Pancreas (tissue), 10 donors: ENCODE measurements around the gene IL12RB2. TPM values are rescaled to one million over a fixed set of nuclear protein-coding genes. Genes with fewer than 3 reads are reported as not detected.

ENCODE experiments used
- ATAC-seq, 4 donors: fragments of 200-7000 bp; cut with Tn5 transposase; one replicate each; pipeline versions ENCODE4 v1.8.0 to v1.9.1; 2020; ENCODE audit warnings: mild to moderate bottlenecking in 4 of 4, moderate library complexity in 4 of 4
- DNase-seq, 6 donors: peaks; one replicate each; pipeline ENCODE4 v3.0.0-alpha.2; 2020
- FAIRE-seq: peaks from 2 replicates; lab custom pipeline; 2012; peaks lifted over from hg19 to GRCh38; lab: Jason Lieb, UNC
- H3K27ac ChIP-seq, 4 donors: fragments of 200-600 bp; sonication (generic); 1 replicate in 3 of 4; 2 replicates in 1 of 4; pipeline versions ENCODE4 v1.5.0 to v1.8.0; 2020
- H3K27me3 ChIP-seq, 4 donors: fragments of 200-600 bp; one replicate each; pipeline ENCODE4 v1.8.0; 2021
- H3K36me3 ChIP-seq, 3 donors: fragments of 200-600 bp; sonication (generic) in 1 of 3; one replicate each; pipeline versions ENCODE4 v1.5.0 to v1.8.0; 2020 to 2021
- H3K4me1 ChIP-seq, 3 donors: fragments of 200-600 bp; one replicate each; pipeline ENCODE4 v1.8.0; 2021
- H3K4me3 ChIP-seq, 4 donors: fragments of 200-600 bp; sonication (generic) in 2 of 4; one replicate each; pipeline versions ENCODE4 v1.5.0 to v1.8.0; 2020 to 2021
- H3K9me3 ChIP-seq, 4 donors: fragments of 200-600 bp; one replicate each; pipeline ENCODE4 v1.8.0; 2021
- CTCF ChIP-seq, 4 donors: fragments of 200-600 bp; sonication (generic) in 3 of 4; IDR thresholded peaks; one replicate each; pipeline versions ENCODE4 v1.5.0 to v1.8.0; 2021; ENCODE audit warnings: antibody characterized with exemption in 4 of 4
- WGBS, 2 donors: extraction: QIAGEN DNeasy Blood & Tissue Kit; methylation state at CpG; one replicate each; pipeline ENCODE4 v1.1.7; 2013; 5-methylcytosine and 5-hydroxymethylcytosine counted together
- intact Hi-C, 3 donors: fragments of 100-400 bp; cut with DNase I; formaldehyde crosslinking; loops; one replicate each; pipeline versions ENCODE4 v1.11.1 to v1.14.2; 2022
- polyA plus RNA-seq, 2 donors: library from polyadenylated mRNA; stranded (reverse); fragments of 200-250 nt; gene quantifications; one replicate each; pipeline ENCODE4 v1.2.3, GENCODE V29; 2013
- total RNA-seq, 6 donors: library from RNA; stranded (reverse); fragmentation: NEBNext Ultra II Directional in 4 of 6; extraction: Animal tissue kit (Norgen Biotek cat#: 25700) in 4 of 6; gene quantifications; one replicate each; pipeline versions ENCODE4 v1.2.1 to v1.2.4, GENCODE V29; 2021 to 2023
- donor health status: healthy with polysubstance abuse.
- donor health status: DM: no; HTN: no; CAD: no; lungs with moderate emphysema.
- donor health status: DM: no; HTN: no; CAD: no.
- donor health status: control.
- donor health status: control.
- donor health status: Bipolar disorder and iron deficiency.
- donor health status: DM: yes; HTN: yes; CAD: no.
- donor health status: DM: no; HTN: no; CAD: no.
- donor health status: DM: no; HTN: no; CAD: no.
- donor health status: DM: yes; HTN: yes; CAD: no.

Gene IL12RB2
- total and polyA plus RNA-seq, 8 donors = 0.65 to 5.0 (median 2.7) TPM

- H3K4me1 ChIP-seq = no peaks in the 10 kb centered on the region
- H3K9me3 ChIP-seq = no peaks in the 10 kb centered on the region
- WGBS, 2 donors = 75 to 91% methylated on average over 9 of the region's 9 CpGs
- no peaks in the 10 kb centered on the region for H3K36me3 ChIP-seq
- intact Hi-C loops = no loop called here
- FAIRE-seq = no peak
- TF ChIP-seq CTCF (IDR thresholded peaks at IDR 0.05) = no peak
- no peak overlapping the region for H3K4me3 ChIP-seq
- ATAC-seq = no peak
- DNase-seq = no peak
- H3K27ac ChIP-seq = no peak overlapping the region
- H3K27me3 ChIP-seq = no peaks in the 10 kb centered on the region
Observed at GRCh38 chr1:67294836-67295617, 12.6 kb upstream of the IL12RB2 start.

DNA sequence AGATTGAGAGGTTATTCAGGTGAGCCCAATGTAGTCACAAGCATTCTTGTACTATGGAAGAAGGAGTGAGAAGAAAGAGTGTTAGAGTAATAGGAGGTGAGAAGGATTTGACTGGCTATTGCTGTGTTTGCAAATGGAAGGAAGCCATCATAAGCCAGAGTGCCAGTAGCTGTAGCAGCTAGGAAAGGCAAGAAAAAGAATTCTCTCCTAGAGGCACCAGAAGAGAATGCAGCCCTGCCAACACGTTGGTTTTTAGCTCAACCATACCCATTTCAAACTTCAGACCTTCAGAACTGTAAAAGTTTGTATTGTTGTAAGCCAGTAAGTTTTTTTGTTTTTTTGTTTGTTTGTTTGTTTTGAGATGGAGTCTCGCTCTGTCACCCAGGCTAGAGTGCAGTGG, 8.9 kb upstream of the IL12RB2 start:
- FAIRE-seq = no peak
- intact Hi-C loops = no loop called here

DNA sequence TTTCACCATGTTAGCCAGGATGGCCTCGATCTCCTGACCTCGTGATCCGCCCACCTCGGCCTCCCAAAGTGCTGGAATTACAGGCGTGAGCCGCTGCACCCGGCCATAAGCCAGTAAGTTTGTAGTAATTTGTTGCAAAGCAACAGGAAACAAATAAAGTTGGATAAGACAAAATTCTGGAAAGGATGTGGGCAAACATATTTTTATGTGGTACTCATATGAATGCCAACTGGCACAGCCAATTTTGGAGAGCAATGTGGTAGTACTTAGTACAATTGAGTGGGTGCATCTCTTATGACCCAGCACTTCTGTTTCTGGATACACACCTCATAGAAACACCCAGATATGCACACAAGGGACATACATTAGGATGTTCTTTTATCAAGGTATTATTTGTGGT, 8.4 kb upstream of the IL12RB2 start:
- H3K27ac ChIP-seq = no peak overlapping the region
- WGBS, 2 donors = 95 to 98% methylated on average over 7 of the region's 7 CpGs
- H3K4me3 ChIP-seq = no peak overlapping the region
- no peaks in the 10 kb centered on the region for H3K27me3 ChIP-seq
- DNase-seq = no peak
- no peak for ATAC-seq
- FAIRE-seq = no peak
- H3K9me3 ChIP-seq = no peaks in the 10 kb centered on the region
- intact Hi-C loops = no loop called here
- TF ChIP-seq CTCF (IDR thresholded peaks at IDR 0.05) = no peak
- no peaks in the 10 kb centered on the region for H3K4me1 ChIP-seq
- no peaks in the 10 kb centered on the region for H3K36me3 ChIP-seq

More for the DNA sequence above, 8.9 kb upstream of the IL12RB2 start:
- no peak for TF ChIP-seq CTCF (IDR thresholded peaks at IDR 0.05)
- DNase-seq = no peak
- Histone ChIP-seq H3K36me3 (no peaks in the 10 kb centered on the region), H3K4me1 (no peaks in the 10 kb centered on the region), H3K27me3 (no peaks in the 10 kb centered on the region), H3K4me3 (no peak overlapping the region), H3K27ac (no peak overlapping the region), H3K9me3 (no peaks in the 10 kb centered on the region)
- ATAC-seq = no peak
- 44 to 45% methylated on average over 2 of the region's 2 CpGs for WGBS, 2 donors

GRCh38 chr1:67300561-67300960, 7.1 kb upstream of the IL12RB2 start:
- H3K27me3 ChIP-seq = no peaks in the 10 kb centered on the region
- no peak overlapping the region for H3K27ac ChIP-seq
- no peak overlapping the region for H3K4me3 ChIP-seq
- FAIRE-seq = no peak
- TF ChIP-seq CTCF (IDR thresholded peaks at IDR 0.05) = no peak
- DNase-seq = no peak
- 66 to 70% methylated on average over 2 of the region's 2 CpGs for WGBS, 2 donors
- no peaks in the 10 kb centered on the region for H3K4me1 ChIP-seq
- intact Hi-C loops = no loop called here
- H3K36me3 ChIP-seq = no peaks in the 10 kb centered on the region
- H3K9me3 ChIP-seq = no peaks in the 10 kb centered on the region
- ATAC-seq = no peak

DNA sequence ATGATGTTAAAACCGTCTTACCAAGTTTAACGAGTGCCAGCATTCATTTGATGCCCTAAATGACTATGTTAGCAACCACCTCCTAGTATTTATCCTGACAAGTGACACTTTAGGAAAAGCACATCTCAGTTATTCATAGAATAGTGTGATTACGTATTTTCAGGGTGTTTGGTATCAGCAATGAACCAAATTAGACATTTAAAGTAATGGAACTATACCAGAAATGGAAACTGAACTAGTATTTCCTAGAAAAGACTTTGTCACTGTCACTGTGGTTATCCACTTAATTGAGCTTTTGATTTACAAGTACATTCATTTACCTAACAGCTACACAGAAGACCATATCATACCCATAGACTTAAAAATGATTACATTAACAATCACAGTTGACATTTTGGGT, 3.6 kb upstream of the IL12RB2 start:
- intact Hi-C loops = no loop called here
- FAIRE-seq (no peak), DNase-seq (no peak), ATAC-seq (no peak)
- H3K27ac ChIP-seq = no peak overlapping the region
- H3K4me3 ChIP-seq = no peak overlapping the region
- no peaks in the 10 kb centered on the region for H3K4me1 ChIP-seq
- no peaks in the 10 kb centered on the region for H3K36me3 ChIP-seq
- H3K9me3 ChIP-seq = no peaks in the 10 kb centered on the region
- no peaks in the 10 kb centered on the region for H3K27me3 ChIP-seq
- WGBS, 2 donors = 74 to 83% methylated on average over 3 of the region's 3 CpGs
- TF ChIP-seq CTCF (IDR thresholded peaks at IDR 0.05) = no peak
